ENCODE data around the gene ADIPOR2. TPM values are rescaled to one million over a fixed set of nuclear protein-coding genes. Genes with fewer than 3 reads are reported as not detected.

ADIPOR2 gene
- total RNA-seq, 4 donors from 2014 or later: 75.1 to 119 (median 93.4) TPM

DNA sequence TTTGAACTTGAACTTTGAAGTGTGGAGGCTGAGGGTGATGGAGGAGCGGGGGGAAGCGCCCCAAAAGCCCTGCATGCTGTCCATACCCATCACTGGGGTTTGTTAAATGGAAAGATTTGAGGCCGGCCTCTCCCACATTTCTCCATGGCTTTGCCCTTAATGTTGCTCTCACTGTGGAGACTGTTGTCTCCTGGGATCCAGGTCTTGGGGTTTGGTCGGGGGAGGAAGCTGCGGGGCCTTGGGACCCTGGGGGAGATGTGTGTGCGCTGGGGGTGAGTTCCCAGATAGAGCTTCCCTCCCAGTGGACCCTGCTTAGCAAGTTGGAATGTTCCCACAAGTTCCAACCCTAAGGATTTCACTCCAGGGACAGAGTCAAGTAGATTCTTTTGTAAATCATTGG lies 101.5 kb downstream of the ADIPOR2 start:
- DNase-seq (ENCODE audit: low spot score): no peak
- ATAC-seq (ENCODE audit: low FRiP score): no peak
- TF ChIP-seq, protein P1, sequence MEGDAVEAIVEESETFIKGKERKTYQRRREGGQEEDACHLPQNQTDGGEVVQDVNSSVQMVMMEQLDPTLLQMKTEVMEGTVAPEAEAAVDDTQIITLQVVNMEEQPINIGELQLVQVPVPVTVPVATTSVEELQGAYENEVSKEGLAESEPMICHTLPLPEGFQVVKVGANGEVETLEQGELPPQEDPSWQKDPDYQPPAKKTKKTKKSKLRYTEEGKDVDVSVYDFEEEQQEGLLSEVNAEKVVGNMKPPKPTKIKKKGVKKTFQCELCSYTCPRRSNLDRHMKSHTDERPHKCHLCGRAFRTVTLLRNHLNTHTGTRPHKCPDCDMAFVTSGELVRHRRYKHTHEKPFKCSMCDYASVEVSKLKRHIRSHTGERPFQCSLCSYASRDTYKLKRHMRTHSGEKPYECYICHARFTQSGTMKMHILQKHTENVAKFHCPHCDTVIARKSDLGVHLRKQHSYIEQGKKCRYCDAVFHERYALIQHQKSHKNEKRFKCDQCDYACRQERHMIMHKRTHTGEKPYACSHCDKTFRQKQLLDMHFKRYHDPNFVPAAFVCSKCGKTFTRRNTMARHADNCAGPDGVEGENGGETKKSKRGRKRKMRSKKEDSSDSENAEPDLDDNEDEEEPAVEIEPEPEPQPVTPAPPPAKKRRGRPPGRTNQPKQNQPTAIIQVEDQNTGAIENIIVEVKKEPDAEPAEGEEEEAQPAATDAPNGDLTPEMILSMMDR (IDR thresholded peaks at IDR 0.05): no peak

- TF ChIP-seq, protein P1 (IDR thresholded peaks at IDR 0.05): no peak
- ATAC-seq (ENCODE audit: low FRiP score): no peak
- no peak for DNase-seq (ENCODE audit: low spot score)
These were observed 102.7 kb downstream of the ADIPOR2 start for GRCh38 chr12:1793426-1794210.

- ATAC-seq (ENCODE audit: low FRiP score) (no peak), DNase-seq (ENCODE audit: low spot score) (no peak)
- TF ChIP-seq, protein P1 (IDR thresholded peaks at IDR 0.05): no peak
These were observed 103.7 kb downstream of the ADIPOR2 start for GRCh38 chr12:1794440-1795090.

DNA sequence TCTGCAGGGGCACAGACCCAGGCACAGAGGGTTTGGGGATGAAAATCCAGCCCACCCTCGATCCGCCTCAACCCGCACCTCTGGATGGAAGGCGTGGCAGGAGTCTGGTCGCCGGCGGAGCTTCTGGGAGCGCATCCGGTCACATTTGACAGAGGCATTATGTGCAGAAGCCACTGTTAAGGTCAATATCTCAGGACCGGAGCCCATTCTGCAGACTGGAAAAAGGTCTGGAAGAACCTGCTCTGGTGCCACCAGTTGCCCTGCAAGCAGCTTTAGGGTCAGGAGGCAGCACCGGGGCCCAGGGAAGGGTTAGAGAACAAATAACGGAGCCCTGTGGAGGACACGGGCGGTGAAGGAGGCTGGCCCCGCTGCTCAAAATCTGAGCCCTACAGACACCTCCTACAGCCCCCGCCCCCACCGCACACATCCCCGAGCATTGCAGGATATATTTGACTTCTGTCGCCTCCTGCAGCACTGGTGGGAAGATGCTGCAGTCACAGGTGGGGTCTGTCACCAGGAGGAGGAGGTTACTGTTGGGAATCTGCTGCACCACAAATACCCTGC lies 104.4 kb downstream of the ADIPOR2 start:
- TF ChIP-seq, protein P1 (IDR thresholded peaks at IDR 0.05): no peak
- ATAC-seq (ENCODE audit: low FRiP score) (no peak), DNase-seq (ENCODE audit: low spot score) (no peak)

DNA sequence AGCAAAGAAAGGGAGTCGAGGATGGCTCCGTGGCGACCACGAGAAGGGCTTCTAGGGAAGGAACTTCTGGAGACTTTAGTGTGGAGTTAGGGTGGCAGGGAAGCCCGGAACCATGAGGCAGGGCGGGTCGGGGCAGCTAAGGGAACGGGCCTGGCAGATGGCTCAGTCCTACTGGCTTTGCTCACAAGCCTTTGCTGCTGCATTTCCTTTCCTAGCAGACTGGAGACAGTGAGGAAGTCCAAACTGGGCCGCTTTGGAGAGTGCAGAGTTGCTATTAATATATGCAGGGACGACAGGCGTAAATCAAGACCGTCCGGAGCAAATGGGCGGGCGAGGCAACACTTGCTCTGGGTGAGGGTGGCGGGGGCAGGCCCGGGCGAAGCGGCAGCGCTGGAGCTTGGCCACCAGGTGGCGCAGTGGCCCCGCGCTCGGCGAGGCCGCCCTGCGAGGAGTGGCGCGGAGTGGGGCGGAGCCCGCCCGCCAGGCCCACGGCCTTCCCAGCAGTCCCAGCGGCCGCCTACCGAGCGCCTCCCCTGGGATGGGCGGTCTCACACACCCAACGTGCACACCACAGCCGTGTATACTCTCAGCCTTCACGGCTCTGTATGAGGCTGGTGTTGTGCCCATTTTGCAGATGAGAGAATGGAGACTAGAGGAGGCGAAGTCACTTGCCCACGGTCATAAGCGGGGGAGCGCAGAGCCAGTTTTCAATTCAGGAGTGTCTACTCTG lies 105.1 kb downstream of the ADIPOR2 start:
- ATAC-seq (ENCODE audit: low FRiP score) (peak; percentile 94), DNase-seq (ENCODE audit: low spot score) (peak; percentile 49)
- TF ChIP-seq, protein P1 (IDR thresholded peaks at IDR 0.05): peak in 2 of 3 donors; percentile 98

DNA sequence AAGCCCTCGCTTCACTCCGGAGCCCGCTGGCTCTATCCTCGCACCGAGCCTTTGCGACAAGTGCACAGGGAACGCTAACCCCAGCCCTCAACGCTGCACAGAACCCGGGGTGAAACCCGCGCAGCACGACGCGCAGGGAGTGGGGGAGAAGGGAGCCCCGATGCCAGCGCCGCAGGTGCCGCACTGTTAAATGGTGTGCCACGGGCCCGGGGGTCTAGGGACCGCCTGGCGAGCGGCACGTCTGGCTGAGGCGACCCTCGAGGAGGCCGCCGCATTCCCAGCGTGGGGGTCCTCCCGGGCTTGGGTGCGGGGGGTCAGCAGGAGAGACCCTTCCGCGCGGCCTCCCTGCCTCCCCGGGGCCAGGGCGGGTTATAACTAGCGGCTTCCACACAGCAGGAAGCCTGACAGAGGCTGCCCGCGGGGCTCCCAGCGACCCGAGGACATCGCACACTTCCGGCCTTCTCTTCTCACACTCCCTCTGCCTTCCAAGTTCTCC lies 105.7 kb downstream of the ADIPOR2 start:
- peak; percentile 41 for ATAC-seq (ENCODE audit: low FRiP score)
- peak; percentile 22 for DNase-seq (ENCODE audit: low spot score)
- TF ChIP-seq, protein P1 (IDR thresholded peaks at IDR 0.05): no peak
